Measurements from ENCODE around the gene RPRML.

The RPRML gene

DNA sequence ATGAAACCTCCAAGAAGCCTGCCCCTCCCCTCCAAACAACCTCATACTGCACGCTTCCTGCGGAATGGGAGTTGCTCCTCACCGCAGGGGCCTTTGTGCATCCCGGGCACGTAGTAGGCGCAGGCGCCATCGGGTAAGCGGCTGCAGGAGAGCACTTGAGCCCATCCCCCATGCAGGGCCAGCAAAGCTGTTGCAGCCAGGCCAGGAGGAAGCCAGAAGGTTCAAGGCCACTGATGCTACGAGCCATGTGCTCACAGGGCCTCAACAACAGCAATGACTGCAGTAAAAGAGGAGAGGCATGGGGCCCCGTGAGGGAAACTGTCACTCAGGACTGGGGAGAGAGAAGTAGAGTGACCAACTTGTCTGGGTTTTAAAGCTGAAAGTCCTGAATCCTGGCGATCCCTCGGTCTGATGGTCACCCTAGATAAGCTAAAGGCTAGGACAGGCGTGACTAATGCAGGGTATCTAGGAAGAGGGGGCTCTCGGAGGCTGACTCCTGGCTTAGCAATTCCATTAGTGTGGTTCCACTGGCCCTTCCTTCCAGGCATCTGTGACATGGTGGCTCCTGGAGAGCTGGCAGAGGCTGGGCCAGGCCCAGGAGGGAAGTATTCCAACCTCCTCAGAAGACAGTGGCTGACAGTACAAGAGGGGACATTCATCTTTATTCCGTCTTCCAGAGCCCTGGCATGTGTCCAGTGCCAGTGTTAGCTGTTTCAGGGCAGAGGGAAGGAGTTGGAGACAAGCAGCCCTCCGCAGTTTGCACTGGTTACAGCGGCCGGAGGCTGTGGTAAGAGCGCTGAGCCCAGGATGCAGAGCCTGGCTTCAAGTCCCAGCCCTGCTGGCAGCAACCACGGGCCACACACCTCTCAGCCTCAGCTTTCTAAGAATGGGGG is 35.3 kb downstream of the RPRML start:
- no peak for FAIRE-seq

DNA sequence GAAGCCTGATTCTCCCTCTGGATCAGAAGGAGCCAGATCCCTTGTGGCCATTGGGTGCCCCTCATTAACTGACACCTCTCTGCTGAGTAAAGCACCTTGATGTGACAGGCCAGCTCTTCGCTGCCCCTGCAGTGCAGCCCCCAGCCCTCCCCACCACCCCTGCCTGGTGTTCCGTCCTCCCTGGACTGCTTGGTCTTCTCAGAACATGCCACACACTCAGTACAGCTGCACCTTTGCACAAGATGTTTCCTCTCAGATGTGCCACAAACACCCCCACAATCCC is 35.9 kb downstream of the RPRML start:
- FAIRE-seq: no peak

DNA sequence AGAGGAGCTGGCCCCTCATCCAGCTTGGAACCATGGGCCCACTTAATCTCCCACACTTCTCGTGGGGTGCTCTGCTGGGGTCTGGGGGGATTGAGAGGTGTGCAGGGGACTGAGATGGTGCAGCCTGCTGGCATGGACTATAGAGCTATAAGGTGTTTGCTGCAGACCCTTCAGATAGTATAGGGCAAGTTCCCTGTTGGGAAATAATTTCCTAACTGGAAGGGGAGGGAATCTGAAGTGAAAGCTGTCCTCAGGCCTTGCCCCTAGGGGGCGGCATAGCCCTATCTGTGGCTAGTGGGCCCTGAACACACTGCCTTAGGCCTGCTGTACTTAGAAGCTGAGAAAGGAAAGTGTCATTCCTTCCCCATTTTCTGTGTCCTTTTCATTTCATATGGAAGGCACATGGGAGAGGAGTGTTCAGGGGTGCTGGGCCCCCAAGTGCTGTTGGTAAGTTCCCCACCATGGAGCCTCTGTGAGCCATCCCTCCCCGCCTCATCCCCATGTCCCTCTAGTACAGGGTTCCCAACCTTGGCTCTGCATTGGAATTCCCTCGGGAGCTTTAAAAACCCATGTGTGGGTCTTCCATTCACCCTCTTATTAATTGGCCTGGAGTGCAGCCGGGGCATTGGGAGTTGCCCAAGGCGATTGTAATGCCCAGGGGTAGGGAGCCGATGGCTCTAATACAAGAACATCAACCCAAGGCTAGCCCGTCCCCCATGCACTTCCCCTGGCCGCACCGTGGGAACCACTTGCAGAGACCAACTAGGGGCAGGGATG is 36.4 kb downstream of the RPRML start:
- FAIRE-seq: no peak

DNA sequence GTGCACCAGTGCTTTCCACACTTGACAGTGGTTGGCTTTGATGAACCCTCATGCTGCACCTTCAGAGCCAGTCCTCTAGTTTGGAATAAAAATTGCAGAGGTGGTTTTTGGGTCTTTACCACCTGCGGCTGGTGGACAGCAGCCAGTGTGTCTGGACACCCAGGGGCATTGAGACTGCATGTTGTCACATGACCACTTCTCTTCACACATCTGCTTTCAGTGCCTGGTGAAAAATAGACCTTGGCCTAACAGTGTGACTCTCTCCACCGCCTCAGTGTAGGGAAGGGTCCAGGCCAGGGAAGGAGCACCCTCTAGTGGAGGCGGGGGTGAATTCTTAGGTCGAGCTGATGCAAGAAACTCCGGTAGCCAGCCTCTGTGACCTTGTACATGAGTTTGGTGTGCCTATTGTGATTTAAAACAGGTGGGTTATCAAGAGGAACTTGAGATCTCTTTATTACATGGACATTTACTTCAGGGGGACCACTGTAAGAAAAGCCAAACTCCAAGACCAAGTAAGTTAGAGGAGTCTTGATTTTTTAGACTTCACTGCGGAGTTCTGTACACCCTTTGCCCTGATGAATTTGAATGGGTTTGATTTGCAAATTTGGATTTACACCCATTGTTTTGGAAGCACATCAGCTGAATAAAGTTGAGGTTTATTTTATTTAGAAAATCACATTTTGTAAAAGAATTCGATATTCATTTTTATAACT is 38.2 kb downstream of the RPRML start:
- FAIRE-seq: no peak

DNA sequence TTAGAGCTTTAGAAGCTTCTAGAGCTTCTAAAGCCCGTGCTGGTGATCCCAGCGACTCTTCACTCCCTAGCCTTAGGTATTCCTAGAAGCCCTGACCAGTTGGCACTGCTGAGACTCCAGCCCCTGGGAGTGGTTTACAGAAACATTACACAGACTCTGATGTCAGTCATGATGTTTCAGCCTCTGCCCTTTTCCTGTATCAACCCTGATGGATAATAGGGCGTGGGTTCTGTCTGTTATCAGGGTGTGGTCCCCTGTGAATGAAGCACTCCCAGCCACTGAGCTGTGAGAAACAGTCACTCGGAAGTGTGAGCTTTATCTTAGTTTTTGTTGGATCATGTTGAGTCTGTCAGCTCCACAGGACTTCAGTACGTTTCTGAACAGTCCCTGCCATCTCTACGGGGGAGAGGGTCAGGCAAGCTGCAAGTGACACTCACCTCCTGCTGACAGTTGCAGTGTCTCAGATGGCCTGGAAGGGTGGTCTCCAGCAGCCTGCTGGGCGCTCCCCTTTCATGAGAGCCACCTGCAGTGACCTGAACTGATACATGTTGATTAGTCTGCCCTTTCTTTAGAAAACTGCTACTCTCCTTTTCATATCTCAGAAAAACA is 43.3 kb downstream of the RPRML start:
- no peak for FAIRE-seq

DNA sequence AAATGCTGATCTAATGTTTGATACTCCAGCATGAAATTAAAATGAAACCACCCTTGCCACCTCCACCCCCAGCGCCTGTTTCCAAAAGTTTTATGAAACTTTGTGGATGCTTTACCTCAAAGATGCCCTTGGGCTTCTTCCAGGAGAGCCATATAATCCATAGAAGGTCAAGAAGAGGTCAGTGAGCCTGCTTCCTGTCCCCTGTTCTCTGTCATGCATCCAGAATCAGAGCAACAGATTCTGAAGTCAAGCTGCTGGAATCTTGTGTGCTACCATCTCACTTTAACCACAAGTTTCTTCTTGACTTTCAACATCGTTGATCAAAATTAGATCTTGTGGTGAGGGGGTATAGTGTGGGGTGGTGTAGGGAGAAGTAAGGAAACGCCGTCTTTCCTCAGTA is 47.5 kb downstream of the RPRML start:
- FAIRE-seq: no peak

DNA sequence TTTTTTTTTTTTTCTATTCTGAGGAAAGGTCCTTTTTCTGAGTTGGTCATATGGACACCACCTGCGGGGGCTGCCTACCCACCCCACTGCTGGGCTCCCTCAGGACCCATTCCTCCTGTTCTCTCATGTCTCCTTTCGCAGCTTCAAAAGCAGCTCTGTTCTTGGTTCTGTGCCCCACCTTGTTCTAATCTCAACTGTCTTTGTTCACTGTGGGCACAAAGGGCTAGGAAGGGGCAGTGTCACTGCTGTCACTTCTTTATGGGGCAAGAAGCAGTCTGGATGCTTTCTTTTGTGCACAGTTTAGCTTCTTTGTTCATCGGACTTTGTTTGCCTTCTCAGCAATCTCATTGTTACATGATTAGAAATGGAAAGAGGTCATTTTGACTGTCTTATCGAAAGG is 49.0 kb downstream of the RPRML start:
- no peak for FAIRE-seq

DNA sequence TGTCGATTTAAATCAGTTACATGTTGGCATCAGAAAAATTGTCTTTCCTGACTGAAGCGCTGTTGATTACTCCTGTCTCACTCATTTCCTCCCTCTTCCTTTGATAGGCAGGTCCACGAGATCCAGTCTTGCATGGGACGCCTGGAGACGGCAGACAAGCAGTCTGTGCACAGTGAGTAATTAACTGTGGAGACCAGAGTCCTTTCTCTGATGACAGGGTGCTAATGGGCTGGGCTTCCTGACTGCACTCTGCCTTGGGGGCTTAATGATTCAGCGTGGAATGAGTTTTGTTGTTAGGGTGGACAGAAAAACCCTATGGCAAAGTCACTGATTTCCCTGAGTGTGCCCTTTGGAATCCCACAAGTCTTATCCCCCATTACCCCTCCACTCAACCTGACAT is 49.6 kb downstream of the RPRML start:
- FAIRE-seq: no peak

DNA sequence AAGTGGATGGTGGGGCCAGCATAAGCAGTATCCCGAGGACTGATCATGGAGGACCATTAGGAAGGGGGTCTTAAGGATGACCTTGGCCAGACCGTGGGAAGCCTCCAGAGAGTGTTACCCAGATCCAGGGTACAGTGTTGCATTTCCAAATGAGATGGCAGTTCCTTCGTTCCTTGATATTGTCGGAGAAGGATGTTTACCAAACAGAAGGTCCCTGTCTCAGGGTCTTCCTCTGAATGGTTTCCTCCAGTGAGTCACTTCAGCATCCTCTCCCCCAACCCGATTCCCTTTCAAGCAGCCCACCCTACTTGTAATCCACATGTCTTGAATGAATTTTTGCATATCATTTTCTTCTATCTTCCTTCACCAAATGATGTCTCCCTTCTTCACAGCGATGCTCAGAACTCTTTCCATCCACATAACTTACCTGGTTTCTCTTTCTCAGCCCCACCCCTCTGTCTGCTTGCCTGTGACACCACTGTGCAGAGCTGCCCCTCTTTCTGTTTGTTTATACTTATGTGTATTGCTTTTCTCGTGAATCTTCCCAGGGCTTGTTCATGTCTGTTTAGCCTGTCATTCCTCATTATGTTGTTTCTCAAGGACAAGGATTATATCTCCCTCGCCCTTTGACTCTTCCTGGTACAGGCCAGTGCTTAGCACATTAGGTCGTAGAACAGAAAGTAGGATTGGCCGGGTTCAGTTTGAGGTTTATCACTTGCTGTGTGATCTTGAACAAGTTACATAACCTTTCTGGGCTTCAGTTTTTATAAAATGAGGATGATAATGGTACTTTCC is 50.4 kb downstream of the RPRML start:
- no peak for FAIRE-seq

Data from endometrium (tissue), 2 donors.